OCI-LY3 (cell line): ENCODE data around the gene TBXAS1.

ENCODE experiments used
- CTCF ChIP-seq: fragments of 200-600, 300-600 bp; sonication (generic); IDR thresholded peaks from 2 replicates; pipeline ENCODE4 v1.5.1; 2014; ENCODE audit warnings: antibody characterized with exemption, low read length, low read depth
- EZH2phosphoT487 ChIP-seq: fragments of 200-600 bp; shearing (Covaris generic); IDR thresholded peaks from 2 replicates; pipeline ENCODE4 v1.6.1; 2018; ENCODE audit warnings: antibody characterized with exemption, mixed run types, low read depth

- TF ChIP-seq CTCF: no peak
- TF ChIP-seq EZH2phosphoT487: no peak
These were observed 682 bp downstream of the TBXAS1 start for GRCh38 chr7:139829775-139830117.
